Immature natural killer cell (primary cell): Measurements from ENCODE around the gene COMMD9. TPM values are rescaled to one million over a fixed set of nuclear protein-coding genes. Genes with fewer than 3 reads are reported as not detected.

Experiments used
- DNase-seq, 3 donors: peaks; one replicate each; pipeline ENCODE4 v3.0.0; 2022; ENCODE audit warnings: mixed read lengths in 1 of 3
- H3K27ac Mint-ChIP-seq, 6 donors: one replicate each; pipeline ENCODE4 v1.8.0; 2020; ENCODE audit warnings: mixed read lengths in 6 of 6, mild to moderate bottlenecking in 5 of 6, inconsistent platforms in 4 of 6, moderate library complexity in 3 of 6
- H3K27me3 Mint-ChIP-seq, 3 donors: one replicate each; pipeline ENCODE4 v1.8.0; 2020 to 2021; ENCODE audit warnings: low read depth in 3 of 3, mild to moderate bottlenecking in 3 of 3, mixed read lengths in 3 of 3, moderate library complexity in 3 of 3, inconsistent platforms in 1 of 3
- H3K36me3 Mint-ChIP-seq, 3 donors: one replicate each; pipeline ENCODE4 v1.8.0; 2020; ENCODE audit warnings: mixed read lengths in 3 of 3, inconsistent platforms in 2 of 3, mild to moderate bottlenecking in 2 of 3
- H3K4me1 Mint-ChIP-seq, 2 donors: one replicate each; pipeline ENCODE4 v1.8.0; 2020; ENCODE audit warnings: inconsistent platforms in 2 of 2, mild to moderate bottlenecking in 2 of 2, mixed read lengths in 2 of 2, moderate library complexity in 1 of 2
- H3K4me3 Mint-ChIP-seq, 5 donors: one replicate each; pipeline ENCODE4 v1.8.0; 2020; ENCODE audit warnings: mild to moderate bottlenecking in 5 of 5, mixed read lengths in 5 of 5, inconsistent platforms in 3 of 5, moderate library complexity in 3 of 5
- H3K9me3 Mint-ChIP-seq, 6 donors: one replicate each; pipeline ENCODE4 v1.8.0; 2020; ENCODE audit warnings: mild to moderate bottlenecking in 6 of 6, mixed read lengths in 6 of 6, inconsistent platforms in 4 of 6, moderate library complexity in 3 of 6
- polyA plus RNA-seq, 3 donors: library from polyadenylated mRNA; unstranded; fragments of 300-500 nt; fragmentation: Illumina TruSeq; gene quantifications; one replicate each; pipeline ENCODE4 v1.2.3, GENCODE V29; 2021

COMMD9 gene
- polyA plus RNA-seq, 3 donors from 2014 or later, result 97.0 to 112 (median 97.4) TPM

- Mint-ChIP-seq H3K4me1 (no peaks in the 10 kb centered on the region), H3K27me3 (peaks cover 4 to 28% (median 5%) of the 10 kb centered on the region in 3 donors), H3K27ac (no peak overlapping the region), H3K4me3 (no peak overlapping the region), H3K36me3 (no peaks in the 10 kb centered on the region), H3K9me3 (no peaks in the 10 kb centered on the region)
- no peak for DNase-seq
These were observed 30.4 kb downstream of the COMMD9 start for GRCh38 chr11:36258730-36259360.

- no peaks in the 10 kb centered on the region for H3K36me3 Mint-ChIP-seq
- H3K4me1 Mint-ChIP-seq, result no peaks in the 10 kb centered on the region
- no peak overlapping the region for H3K27ac Mint-ChIP-seq
- peaks cover 3 to 26% (median 3%) of the 10 kb centered on the region in 3 donors for H3K27me3 Mint-ChIP-seq
- no peak for DNase-seq
- H3K9me3 Mint-ChIP-seq, result no peaks in the 10 kb centered on the region
- H3K4me3 Mint-ChIP-seq, result no peak overlapping the region
These were observed 31.9 kb downstream of the COMMD9 start for GRCh38 chr11:36257351-36257750.

- no peaks in the 10 kb centered on the region for H3K4me1 Mint-ChIP-seq
- no peak for DNase-seq
- H3K4me3 Mint-ChIP-seq, result no peak overlapping the region
- H3K27ac Mint-ChIP-seq, result no peak overlapping the region
- peaks cover 0 to 21% (median 0%) of the 10 kb centered on the region in 3 donors for H3K27me3 Mint-ChIP-seq
- H3K36me3 Mint-ChIP-seq, result no peaks in the 10 kb centered on the region
- H3K9me3 Mint-ChIP-seq, result peaks cover 0 to 5% (median 0%) of the 10 kb centered on the region in 6 donors
These were observed 34.5 kb downstream of the COMMD9 start for GRCh38 chr11:36254713-36255112.

- H3K4me3 Mint-ChIP-seq, result no peak overlapping the region
- DNase-seq, result no peak
- H3K4me1 Mint-ChIP-seq, result no peaks in the 10 kb centered on the region
- H3K27ac Mint-ChIP-seq, result no peak overlapping the region
- no peaks in the 10 kb centered on the region for H3K36me3 Mint-ChIP-seq
- H3K27me3 Mint-ChIP-seq, result peaks cover 0 to 23% (median 0%) of the 10 kb centered on the region in 3 donors
- H3K9me3 Mint-ChIP-seq, result peaks cover 0 to 5% (median 0%) of the 10 kb centered on the region in 6 donors
These were observed 36.0 kb downstream of the COMMD9 start for GRCh38 chr11:36253238-36253637.

- Mint-ChIP-seq H3K4me1 (no peaks in the 10 kb centered on the region), H3K4me3 (no peak overlapping the region), H3K9me3 (peaks cover 0 to 5% (median 0%) of the 10 kb centered on the region in 6 donors), H3K27ac (no peak overlapping the region), H3K36me3 (no peaks in the 10 kb centered on the region), H3K27me3 (peaks cover 0 to 21% (median 0%) of the 10 kb centered on the region in 3 donors)
- DNase-seq, result no peak
These were observed 37.4 kb downstream of the COMMD9 start for GRCh38 chr11:36251823-36252222.

GRCh38 chr11:36249246-36249645 lies 40.0 kb downstream of the COMMD9 start:
- no peak overlapping the region for H3K27ac Mint-ChIP-seq
- H3K4me1 Mint-ChIP-seq, result no peaks in the 10 kb centered on the region
- no peak for DNase-seq
- H3K4me3 Mint-ChIP-seq, result no peak overlapping the region
- H3K36me3 Mint-ChIP-seq, result no peaks in the 10 kb centered on the region
- peaks cover 0 to 5% (median 0%) of the 10 kb centered on the region in 6 donors for H3K9me3 Mint-ChIP-seq
- peaks cover 1 to 35% (median 3%) of the 10 kb centered on the region in 3 donors for H3K27me3 Mint-ChIP-seq

GRCh38 chr11:36248436-36248835 lies 40.8 kb downstream of the COMMD9 start:
- H3K4me3 Mint-ChIP-seq, result no peak overlapping the region
- no peaks in the 10 kb centered on the region for H3K36me3 Mint-ChIP-seq
- H3K9me3 Mint-ChIP-seq, result peaks cover 0 to 5% (median 0%) of the 10 kb centered on the region in 6 donors
- no peak for DNase-seq
- H3K27me3 Mint-ChIP-seq, result peaks cover 1 to 36% (median 3%) of the 10 kb centered on the region in 3 donors
- H3K27ac Mint-ChIP-seq, result no peak overlapping the region
- H3K4me1 Mint-ChIP-seq, result no peaks in the 10 kb centered on the region

GRCh38 chr11:36247493-36247892 lies 41.7 kb downstream of the COMMD9 start:
- Mint-ChIP-seq H3K9me3 (peaks cover 0 to 5% (median 0%) of the 10 kb centered on the region in 6 donors), H3K36me3 (no peaks in the 10 kb centered on the region), H3K4me3 (no peak overlapping the region), H3K4me1 (no peaks in the 10 kb centered on the region), H3K27me3 (peaks cover 1 to 36% (median 3%) of the 10 kb centered on the region in 3 donors), H3K27ac (no peak overlapping the region)
- no peak for DNase-seq

- Mint-ChIP-seq H3K27me3 (peaks cover 1 to 23% (median 3%) of the 10 kb centered on the region in 3 donors), H3K4me3 (no peak overlapping the region), H3K27ac (no peak overlapping the region), H3K9me3 (no peaks in the 10 kb centered on the region), H3K4me1 (no peaks in the 10 kb centered on the region), H3K36me3 (no peaks in the 10 kb centered on the region)
- no peak for DNase-seq
These were observed 45.6 kb downstream of the COMMD9 start for GRCh38 chr11:36243641-36244040.

GRCh38 chr11:36241497-36241896 lies 47.7 kb downstream of the COMMD9 start:
- peaks cover 1 to 20% (median 4%) of the 10 kb centered on the region in 3 donors for H3K27me3 Mint-ChIP-seq
- no peak overlapping the region for H3K27ac Mint-ChIP-seq
- no peaks in the 10 kb centered on the region for H3K36me3 Mint-ChIP-seq
- no peak overlapping the region for H3K4me3 Mint-ChIP-seq
- no peaks in the 10 kb centered on the region for H3K9me3 Mint-ChIP-seq
- no peaks in the 10 kb centered on the region for H3K4me1 Mint-ChIP-seq
- no peak for DNase-seq

- Mint-ChIP-seq H3K27ac (no peak overlapping the region), H3K4me1 (no peaks in the 10 kb centered on the region), H3K27me3 (peaks cover 1 to 16% (median 4%) of the 10 kb centered on the region in 3 donors), H3K4me3 (no peak overlapping the region), H3K9me3 (no peaks in the 10 kb centered on the region), H3K36me3 (no peaks in the 10 kb centered on the region)
- DNase-seq, result no peak
These were observed 48.4 kb downstream of the COMMD9 start for GRCh38 chr11:36240801-36241200.

- H3K4me1 Mint-ChIP-seq, result no peaks in the 10 kb centered on the region
- H3K4me3 Mint-ChIP-seq, result no peak overlapping the region
- H3K27ac Mint-ChIP-seq, result no peak overlapping the region
- H3K36me3 Mint-ChIP-seq, result no peaks in the 10 kb centered on the region
- DNase-seq, result no peak
- no peaks in the 10 kb centered on the region for H3K9me3 Mint-ChIP-seq
- peaks cover 0 to 11% (median 1%) of the 10 kb centered on the region in 3 donors for H3K27me3 Mint-ChIP-seq
These were observed 49.1 kb downstream of the COMMD9 start for GRCh38 chr11:36240173-36240572.

GRCh38 chr11:36239636-36240035 lies 49.6 kb downstream of the COMMD9 start:
- Mint-ChIP-seq H3K9me3 (no peaks in the 10 kb centered on the region), H3K27ac (no peak overlapping the region), H3K27me3 (peaks cover 0 to 11% (median 1%) of the 10 kb centered on the region in 3 donors), H3K4me3 (no peak overlapping the region), H3K4me1 (no peaks in the 10 kb centered on the region), H3K36me3 (no peaks in the 10 kb centered on the region)
- DNase-seq, result no peak

- DNase-seq, result no peak
- no peak overlapping the region for H3K27ac Mint-ChIP-seq
- H3K4me3 Mint-ChIP-seq, result no peak overlapping the region
- peaks cover 0 to 8% (median 1%) of the 10 kb centered on the region in 3 donors for H3K27me3 Mint-ChIP-seq
- H3K36me3 Mint-ChIP-seq, result no peaks in the 10 kb centered on the region
- no peaks in the 10 kb centered on the region for H3K9me3 Mint-ChIP-seq
- H3K4me1 Mint-ChIP-seq, result no peaks in the 10 kb centered on the region
These were observed 50.3 kb downstream of the COMMD9 start for GRCh38 chr11:36238881-36239280.
